DMS114 treated with DMSO at 0.1 percent for 48 hours (cell line): ENCODE data around the gene EEIG2.

Experiments used
- DNase-seq: peaks from one replicate; lab custom pipeline; 2025; ENCODE audit not compliant: unreplicated experiment; lab: John Stamatoyannopoulos, UW

Gene EEIG2

DNA sequence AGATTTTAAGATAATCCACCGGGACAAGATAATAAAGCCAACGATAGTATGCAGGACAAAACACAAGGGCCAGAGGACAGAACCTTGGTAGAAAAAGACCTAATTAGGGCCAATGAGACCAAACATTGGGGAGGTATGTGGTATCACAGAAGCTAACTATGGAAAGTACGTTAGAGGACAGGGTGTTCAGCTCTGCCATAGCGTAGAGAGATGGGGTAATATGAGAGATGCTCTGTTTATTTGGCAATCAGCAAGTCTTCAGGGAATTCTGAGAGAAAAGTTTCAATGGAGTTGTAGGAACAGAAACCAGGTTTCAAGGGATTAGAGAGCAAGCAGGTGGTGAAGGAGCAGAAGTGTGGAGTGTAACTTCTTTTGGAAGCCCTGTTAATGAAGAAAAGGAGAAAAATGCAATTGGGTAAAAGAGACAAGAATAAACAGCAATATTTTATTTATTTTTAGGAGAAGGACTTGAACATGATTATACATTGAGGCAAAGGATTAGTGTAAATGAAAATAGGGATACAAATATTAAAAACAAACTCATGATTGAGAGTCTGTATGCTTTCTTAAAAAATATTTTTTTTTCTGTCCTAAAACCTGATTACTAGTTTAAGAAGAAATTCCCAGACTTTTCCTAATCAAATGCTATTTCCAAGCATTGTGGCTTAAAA lies 24.0 kb downstream of the EEIG2 start:
- no peak for DNase-seq

GRCh38 chr1:108584428-108584856 lies 24.5 kb downstream of the EEIG2 start:
- DNase-seq, result no peak

GRCh38 chr1:108585313-108585712 lies 25.4 kb downstream of the EEIG2 start:
- DNase-seq, result no peak

- DNase-seq, result no peak
Measured at GRCh38 chr1:108590441-108590840, 30.5 kb downstream of the EEIG2 start.

- DNase-seq, result no peak
Measured at GRCh38 chr1:108590957-108591356, 31.1 kb downstream of the EEIG2 start.

GRCh38 chr1:108591466-108591865 lies 31.6 kb downstream of the EEIG2 start:
- DNase-seq, result no peak

DNA sequence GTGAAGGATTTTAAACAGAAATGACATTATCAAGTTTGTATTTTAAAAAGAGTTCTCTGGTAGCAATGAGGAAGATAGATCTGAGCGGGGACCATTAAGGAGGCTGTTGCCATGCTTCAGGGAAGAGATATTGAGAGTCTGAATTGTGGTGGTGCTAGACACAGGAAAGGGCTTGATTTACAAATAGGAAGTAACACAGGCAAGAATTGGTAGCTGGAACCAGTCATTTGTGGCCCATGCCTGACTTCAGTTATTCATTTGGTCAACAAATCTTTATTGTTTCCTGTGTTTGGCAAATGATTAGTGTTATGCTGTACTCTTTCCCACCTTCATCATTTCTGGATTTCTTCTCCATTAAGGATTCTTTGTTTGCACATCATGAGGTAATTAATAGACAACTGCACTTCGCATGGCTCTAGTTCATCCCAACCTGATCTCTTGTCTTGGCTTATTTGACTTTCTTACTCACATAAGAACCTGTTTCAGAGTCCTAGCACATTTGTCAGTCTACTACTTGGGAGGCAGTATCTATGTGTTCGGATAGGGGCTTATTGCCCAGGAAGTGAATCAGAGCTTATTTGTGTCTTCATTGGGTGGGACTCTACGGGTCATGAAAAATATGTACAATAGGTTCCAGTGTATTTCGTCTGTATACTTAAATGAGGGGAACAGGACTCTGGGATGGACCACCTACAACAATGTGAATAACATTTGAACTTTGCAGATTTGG lies 32.3 kb downstream of the EEIG2 start:
- DNase-seq, result no peak

DNA sequence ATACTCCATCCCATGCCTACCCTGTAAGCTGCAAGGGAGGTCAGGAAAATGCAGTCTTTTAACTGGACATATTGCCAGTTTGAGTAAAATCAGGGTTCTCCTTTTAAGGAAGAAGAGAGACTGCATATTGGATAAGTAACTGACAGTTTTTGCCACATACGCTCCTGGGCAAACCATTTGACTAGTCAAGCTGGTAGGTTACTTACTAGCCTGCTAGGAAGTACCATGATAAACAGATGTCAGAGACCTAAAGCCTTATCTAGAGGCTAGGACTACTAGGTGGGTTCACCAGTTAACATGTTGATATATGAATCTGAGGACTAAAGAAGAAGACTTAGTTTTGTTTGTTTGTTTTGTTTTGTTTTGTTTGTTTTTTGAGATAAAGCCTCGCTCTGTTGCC lies 33.5 kb downstream of the EEIG2 start:
- DNase-seq, result no peak

DNA sequence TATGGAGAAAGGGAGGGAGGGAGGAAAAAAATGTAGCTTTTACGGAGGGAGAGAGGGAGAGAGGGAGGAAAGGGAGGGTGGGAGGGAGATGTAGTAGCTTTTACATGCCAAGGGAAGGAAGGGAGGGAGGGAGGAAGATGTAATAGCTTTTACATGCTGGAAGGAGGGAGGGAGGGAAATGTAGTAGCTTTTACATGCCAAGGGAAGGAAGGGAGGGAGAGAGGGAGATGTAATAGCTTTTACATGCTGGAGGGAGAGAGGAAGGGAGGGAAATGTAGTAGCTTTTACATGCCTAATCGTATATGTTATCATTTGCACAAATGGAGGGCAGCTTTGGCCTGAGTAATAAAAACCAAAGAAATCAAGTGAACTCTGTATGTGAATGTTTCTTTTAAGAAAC lies 35.6 kb downstream of the EEIG2 start:
- no peak for DNase-seq

DNA sequence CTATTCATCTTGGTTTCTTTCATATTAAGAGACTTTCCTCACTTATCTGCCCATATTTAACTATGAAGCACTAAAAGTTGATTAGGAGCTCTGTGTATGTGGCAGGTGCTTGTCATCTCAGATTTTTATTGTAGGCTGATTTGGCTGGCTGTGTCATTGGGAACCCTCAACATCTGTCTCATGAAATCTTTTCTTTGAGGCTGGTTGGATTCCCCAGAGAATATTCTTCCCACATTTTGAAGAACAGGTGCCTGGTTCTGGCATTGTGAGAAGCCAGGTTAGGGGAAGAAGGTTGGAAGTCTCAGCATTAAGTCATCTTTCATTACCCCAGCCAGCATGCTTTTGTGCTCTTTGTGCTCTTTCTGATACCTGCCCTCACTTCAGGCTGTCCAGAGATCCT lies 37.1 kb downstream of the EEIG2 start:
- DNase-seq, result no peak

DNA sequence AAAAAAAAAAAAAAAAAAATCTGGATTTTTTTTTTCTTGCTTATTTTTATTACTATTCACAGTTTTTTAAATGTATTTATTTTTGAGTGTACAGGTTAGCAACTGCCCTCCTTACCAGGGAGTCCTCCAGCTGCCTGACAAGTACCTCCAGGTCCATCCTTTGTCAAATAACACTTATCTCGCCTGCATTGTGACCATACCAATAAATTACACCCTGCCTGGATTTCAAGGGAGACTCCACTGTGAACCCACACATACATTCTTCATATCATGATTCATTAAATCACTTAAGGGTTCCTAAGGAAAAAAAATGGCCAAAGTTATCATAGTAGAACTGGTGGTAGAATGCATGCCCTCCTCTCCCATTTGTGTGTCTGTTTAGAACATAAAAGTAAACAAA lies 38.4 kb downstream of the EEIG2 start:
- no peak for DNase-seq

DNA sequence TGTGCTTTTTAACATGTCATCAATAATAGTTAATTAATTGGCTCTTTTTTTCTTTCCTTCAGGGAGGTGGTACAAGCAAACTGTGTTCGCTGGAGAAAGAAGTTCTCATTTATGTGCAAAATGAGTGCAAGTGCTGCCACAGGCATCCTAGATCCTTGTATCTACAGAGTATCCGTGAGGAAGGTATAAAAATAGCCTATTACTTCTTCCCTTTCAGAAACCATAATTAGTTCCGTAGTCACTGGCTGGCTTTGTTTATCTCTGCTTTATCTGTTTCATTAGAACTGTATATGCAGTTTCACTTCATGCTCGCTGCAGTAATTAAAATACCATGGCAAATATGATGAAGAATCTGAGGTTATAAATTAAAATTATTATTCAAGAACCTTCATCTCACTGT lies 40.6 kb downstream of the EEIG2 start:
- no peak for DNase-seq

GRCh38 chr1:108601708-108602410 lies 42.0 kb downstream of the EEIG2 start:
- no peak for DNase-seq

DNA sequence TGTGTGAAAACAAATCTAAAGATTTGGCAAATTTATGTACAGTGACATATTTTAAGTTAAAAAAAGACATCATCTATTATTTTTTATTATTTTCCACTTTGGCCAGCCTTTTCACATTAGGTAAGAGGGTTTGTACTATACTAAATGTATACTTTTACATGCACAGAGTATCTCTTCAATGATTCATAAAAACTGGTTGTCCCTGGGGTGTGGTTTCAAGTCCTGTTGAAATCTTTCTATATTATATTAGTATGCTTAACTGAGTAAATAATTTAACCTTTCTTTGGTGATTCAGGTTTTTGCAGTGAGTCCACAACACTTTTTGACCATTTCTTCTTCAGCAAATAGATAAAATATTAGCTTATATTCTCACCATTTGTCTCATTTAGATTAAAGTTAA lies 45.7 kb downstream of the EEIG2 start:
- DNase-seq, result no peak

GRCh38 chr1:108606478-108606877 lies 46.6 kb downstream of the EEIG2 start:
- DNase-seq, result no peak

DNA sequence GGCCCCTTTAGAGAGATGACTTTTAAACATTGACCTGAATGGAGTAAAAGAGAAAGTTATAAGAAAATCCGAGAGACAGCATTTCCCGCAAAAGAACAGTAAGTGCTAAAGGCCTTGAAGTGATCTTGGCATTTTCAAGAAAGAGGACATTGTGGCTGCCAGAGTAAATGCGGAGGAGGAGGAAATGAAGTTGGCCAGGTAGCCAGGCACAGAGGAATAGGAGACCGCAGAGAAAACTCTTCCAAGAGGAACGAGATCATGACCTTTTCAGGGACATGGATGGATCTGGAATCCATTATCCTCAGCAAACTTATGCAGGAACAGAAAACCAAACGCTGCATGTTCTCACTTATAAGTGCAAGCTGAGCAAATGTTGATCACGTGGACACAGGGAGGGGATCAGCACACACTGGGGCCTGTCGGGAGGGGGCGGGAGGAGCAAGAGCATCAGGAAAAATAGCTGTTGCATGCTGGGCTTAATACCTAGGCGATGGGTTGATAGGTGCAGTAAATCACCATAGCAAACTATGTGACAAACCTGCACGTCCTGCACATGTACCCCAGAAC lies 49.7 kb downstream of the EEIG2 start:
- DNase-seq, result no peak
